ENCODE data around the gene INTS6.

- TF ChIP-seq CTCF (conservative IDR thresholded peaks at IDR 0.05 in 1 of 2, IDR thresholded peaks at IDR 0.05 in 1 of 2; ENCODE audit: extremely low read depth in 1 of 2, insufficient read depth in 1 of 2, low read depth in 1 of 2, low read length in 2 of 2): no peak
- TF ChIP-seq EZH2 (IDR thresholded peaks at IDR 0.05; ENCODE audit: borderline replicate concordance, low read length): no peak
Measured at GRCh38 chr13:51346397-51346796, 106.4 kb downstream of the INTS6 start.
